PC-3 (cell line): ENCODE measurements around the gene DIPK1C. TPM values are rescaled to one million over a fixed set of nuclear protein-coding genes. Genes with fewer than 3 reads are reported as not detected.
A peak's percentile ranks its signal among the peaks of the same experiment; 100 is the strongest.

ENCODE experiments used
- ATAC-seq: fragments of 200-7000 bp; cut with Tn5 transposase; 2 replicates; pipeline ENCODE4 v1.9.1; 2020; ENCODE audit warnings: mild to moderate bottlenecking, moderate library complexity
- Bru-seq: library from RNA; stranded (reverse); fragments of 400-500 nt; gene quantifications from one replicate; lab custom pipeline; 2021; lab: Mats Ljungman, UMichigan
- BruChase-seq, 2 experiments: library from RNA; stranded (reverse); fragments of 400-500 nt; gene quantifications; one replicate each; lab custom pipeline; 2021; lab: Mats Ljungman, UMichigan
- BruUV-seq: library from RNA; stranded (reverse); fragments of 400-500 nt; replicated peaks from 2 replicates; lab custom pipeline; 2021; lab: Mats Ljungman, UMichigan
- CTCF ChIA-PET: fragments of 300-600 bp; sonication (Branson Sonifier 250); formaldehyde crosslinking; loops from one replicate; lab custom pipeline; 2022; ENCODE audit warnings: antibody characterized with exemption; lab: Charles Lee
- POLR2A ChIA-PET: fragments of 300-600 bp; sonication (Branson Sonifier 250); formaldehyde crosslinking; loops from one replicate; lab custom pipeline; 2022; ENCODE audit warnings: antibody characterized with exemption; ENCODE audit not compliant: unreplicated experiment; lab: Charles Lee
- DNase-seq: peaks from one replicate; pipeline ENCODE4 v3.0.0-alpha.2; 2015
- H2AFZ ChIP-seq: fragments of 300-600 bp; sonication (generic); 2 replicates; pipeline ENCODE4 v1.6.0; 2016; ENCODE audit warnings: antibody characterized with exemption, low read length
- H3F3A ChIP-seq: fragments of 300-600 bp; sonication (generic); one replicate; pipeline ENCODE4 v1.6.0; 2017; ENCODE audit warnings: antibody characterized with exemption, low read length, control low read depth, mild to moderate bottlenecking; ENCODE audit not compliant: unreplicated experiment
- H3K27ac ChIP-seq: fragments of 300-600 bp; sonication (generic); 2 replicates; pipeline ENCODE4 v1.5.1; 2016; ENCODE audit warnings: mild to moderate bottlenecking, low read length
- H3K27me3 ChIP-seq: fragments of 300-600 bp; sonication (generic); 2 replicates; pipeline ENCODE4 v1.6.1; 2016; ENCODE audit warnings: low read length, mixed read lengths
- H3K36me3 ChIP-seq: fragments of 300-600 bp; sonication (generic); 2 replicates; pipeline ENCODE4 v1.6.1; 2016; ENCODE audit warnings: low read depth, mixed run types, low read length, mixed read lengths
- H3K4me1 ChIP-seq: fragments of 300-600 bp; sonication (generic); 2 replicates; pipeline ENCODE4 v1.5.1; 2016; ENCODE audit warnings: low read length; ENCODE audit not compliant: insufficient read depth
- H3K4me2 ChIP-seq: fragments of 300-600 bp; sonication (generic); 2 replicates; pipeline ENCODE4 v1.6.0; 2016; ENCODE audit warnings: low read length
- H3K4me3 ChIP-seq: fragments of 300-600 bp; sonication (generic); 2 replicates; pipeline ENCODE4 v1.5.1; 2016; ENCODE audit warnings: mild to moderate bottlenecking, low read length, mixed read lengths
- H3K79me2 ChIP-seq: fragments of 300-600 bp; sonication (generic); 2 replicates; pipeline ENCODE4 v1.6.1; 2017; ENCODE audit warnings: low read length, mixed read lengths
- H3K9ac ChIP-seq: fragments of 300-600 bp; sonication (generic); 2 replicates; pipeline ENCODE4 v1.6.0; 2016; ENCODE audit warnings: mild to moderate bottlenecking, low read length
- H3K9me2 ChIP-seq: fragments of 300-600 bp; sonication (generic); replicated peaks from 2 replicates; pipeline ENCODE4 v1.6.1; 2016; ENCODE audit warnings: mixed run types, low read length, mixed read lengths
- H3K9me3 ChIP-seq: fragments of 300-600 bp; sonication (generic); 2 replicates; pipeline ENCODE4 v1.6.1; 2016; ENCODE audit warnings: low read length, mixed read lengths
- H4K20me1 ChIP-seq: fragments of 300-600 bp; sonication (generic); 2 replicates; pipeline ENCODE4 v1.6.1; 2016; ENCODE audit warnings: low read length, mixed read lengths
- CTCF ChIP-seq: fragments of 300-600 bp; sonication (generic); conservative IDR thresholded peaks from 2 replicates; pipeline ENCODE4 v1.5.1; 2017; ENCODE audit warnings: antibody characterized with exemption, low read depth, mild to moderate bottlenecking, low read length
- EZH2 ChIP-seq: fragments of 300-600 bp; sonication (generic); IDR thresholded peaks from one replicate; pipeline ENCODE4 v1.6.1; 2017; ENCODE audit warnings: antibody characterized with exemption, mild to moderate bottlenecking, low read length; ENCODE audit not compliant: unreplicated experiment
- EZH2phosphoT487 ChIP-seq: fragments of 300-600 bp; sonication (generic); IDR thresholded peaks from 2 replicates; pipeline ENCODE4 v1.6.1; 2018; ENCODE audit warnings: mild to moderate bottlenecking, antibody characterized with exemption, low read length, borderline replicate concordance
- intact Hi-C: fragments of 100-400 bp; cut with micrococcal nuclease; formaldehyde crosslinking; loops from 2 replicates; pipeline ENCODE4 v1.9.0; 2023
- long read RNA-seq: library from polyadenylated mRNA; unstranded; transcript quantifications from one replicate; pipeline ENCODE4 v2.0.0, GENCODE V29; 2021; ENCODE audit not compliant: unreplicated experiment
- total RNA-seq: library from RNA; depleted of rRNA; stranded (reverse); fragments of >200 nt; gene quantifications from 2 replicates; pipeline ENCODE4 v1.2.3, GENCODE V29; 2014; rRNA removed

The DIPK1C gene
- total RNA-seq: not detected in 2 replicates
- Bru-seq, nascent RNA: not detected
- BruChase-seq, experiment 1, labeled RNA remaining after a 6-hour chase: not detected
- not detected for BruChase-seq, experiment 2, labeled RNA remaining after a 2-hour chase
- long read RNA-seq: 0 reads

- H3K27me3 ChIP-seq: peaks cover 85% of the 10 kb centered on the region
- no peak within 1 kb of the TSS for H3K27ac ChIP-seq
- DNase-seq (no peak), ATAC-seq (no peak)
- ChIA-PET POLR2A (no interaction called here), CTCF (no interaction called here)
- H3K4me3 ChIP-seq: no peak within 1 kb of the TSS
- H2AFZ ChIP-seq: no peak within 1 kb of the TSS
- intact Hi-C loops: no loop called here
- BruUV-seq: no TSS peak
- H3K4me1 ChIP-seq: no peaks in the 10 kb centered on the region
- H3K79me2 ChIP-seq: no peaks in the 10 kb centered on the region
- no peaks in the 10 kb centered on the region for H3K9me2 ChIP-seq
- H3K4me2 ChIP-seq: no peak within 1 kb of the TSS
- no peak for TF ChIP-seq CTCF
- no peak for TF ChIP-seq EZH2
- 0 out of 2 replicates have a peak, but pooled peaks have one; percentile 30 for TF ChIP-seq EZH2phosphoT487
- H3K9me3 ChIP-seq: no peaks in the 10 kb centered on the region
- H3K36me3 ChIP-seq: no peaks in the 10 kb centered on the region
- H4K20me1 ChIP-seq: no peaks in the 10 kb centered on the region
- no peak within 1 kb of the TSS for H3K9ac ChIP-seq
- no peaks in the 10 kb centered on the region for H3F3A ChIP-seq
These were observed at the start of gene DIPK1C for GRCh38 chr18:74457043-74457724. DIPK1C (minus strand) TSS chr18:74457308; CDS start chr18:74457259, 49 bp downstream.

GRCh38 chr18:74506448-74507084 is 49.5 kb upstream of the DIPK1C start:
- Histone ChIP-seq H3K27me3 (no peaks in the 10 kb centered on the region), H3K4me3 (no peak overlapping the region), H4K20me1 (no peaks in the 10 kb centered on the region), H3K4me2 (no peak overlapping the region), H3K36me3 (peaks cover 19% of the 10 kb centered on the region; the same call in 1 of the 2 replicates), H3F3A (no peaks in the 10 kb centered on the region), H3K9me2 (no peaks in the 10 kb centered on the region), H3K4me1 (no peaks in the 10 kb centered on the region), H3K9me3 (no peaks in the 10 kb centered on the region), H3K9ac (no peak overlapping the region), H3K27ac (no peak overlapping the region), H3K79me2 (no peaks in the 10 kb centered on the region), H2AFZ (no peak overlapping the region)
- POLR2A ChIA-PET: no interaction called here
- TF ChIP-seq CTCF (no peak), EZH2phosphoT487 (no peak), EZH2 (no peak)
- intact Hi-C loops: no loop called here
- DNase-seq (no peak), ATAC-seq (no peak)
- no TSS peak for BruUV-seq
- CTCF ChIA-PET: no interaction called here

GRCh38 chr18:74505776-74506175 is 48.7 kb upstream of the DIPK1C start:
- ATAC-seq: no peak
- intact Hi-C loops: no loop called here

More at GRCh38 chr18:74505776-74506175, 48.7 kb upstream of the DIPK1C start:
- Histone ChIP-seq H3K9me3 (no peaks in the 10 kb centered on the region), H3K27ac (no peak overlapping the region), H3F3A (no peaks in the 10 kb centered on the region), H3K9ac (no peak overlapping the region), H3K27me3 (no peaks in the 10 kb centered on the region), H4K20me1 (no peaks in the 10 kb centered on the region), H3K36me3 (peaks cover 24% of the 10 kb centered on the region; the same call in 1 of the 2 replicates), H3K4me2 (no peak overlapping the region), H3K79me2 (no peaks in the 10 kb centered on the region), H3K9me2 (no peaks in the 10 kb centered on the region), H2AFZ (no peak overlapping the region), H3K4me1 (no peaks in the 10 kb centered on the region), H3K4me3 (no peak overlapping the region)
- no peak for TF ChIP-seq CTCF
- no peak for TF ChIP-seq EZH2
- no peak for TF ChIP-seq EZH2phosphoT487
- BruUV-seq: no TSS peak
- CTCF ChIA-PET: no interaction called here
- DNase-seq: no peak
- POLR2A ChIA-PET: no interaction called here
